ENCODE data around the gene AK2. TPM values are rescaled to one million over a fixed set of nuclear protein-coding genes. Genes with fewer than 3 reads are reported as not detected.

Gene AK2
- total RNA-seq, 1 experiment from 2014 or later = 390 TPM

DNA sequence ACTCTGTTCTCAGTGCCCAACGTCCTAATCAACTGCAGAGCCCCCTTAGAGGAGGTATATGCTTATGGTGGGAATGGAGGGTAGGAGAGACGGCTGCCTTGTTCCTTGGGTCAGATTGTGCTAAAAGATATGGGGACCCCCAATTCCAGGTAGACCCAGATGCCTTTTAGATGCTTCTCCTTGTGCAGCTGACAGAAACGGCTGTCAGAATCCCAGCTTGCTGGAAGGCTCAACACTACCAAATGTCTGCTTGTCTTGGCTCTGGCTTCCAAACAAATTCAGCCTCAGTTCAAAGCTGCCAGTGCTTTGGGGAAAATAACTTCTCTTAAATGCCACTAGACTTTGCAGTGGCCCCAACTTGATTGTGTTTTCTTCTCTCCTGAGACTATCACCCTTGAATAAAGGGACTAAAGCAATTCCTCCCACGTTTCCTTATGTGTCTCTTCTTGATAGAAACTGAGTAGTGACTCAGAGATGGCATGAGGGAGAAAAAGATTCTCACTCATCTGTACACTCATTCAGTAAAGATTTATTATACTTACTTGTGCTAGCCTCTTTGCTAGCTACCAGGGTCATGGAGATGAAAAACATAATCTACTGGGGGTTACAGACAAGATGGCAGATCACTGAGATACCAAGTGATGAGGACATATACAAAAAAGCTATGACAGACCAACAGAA lies 68.7 kb downstream of the AK2 start:
- ChIA-PET CTCF (interaction anchor here (0.5 to 1.9 kb wide), 7 partner anchors 9 to 82 kb away, joined by 3 to 14 read pairs (median 3); no protein-coding TSS in a partner anchor), POLR2A (interaction anchor here (1.0 to 13.8 kb wide), 3 partner anchors 13 to 39 kb away, joined by 3 to 255 read pairs (median 3); no protein-coding TSS in a partner anchor)
- DNase-seq (ENCODE audit: unreplicated experiment) = no peak
- BruUV-seq (replicated peaks) = no TSS peak
- no peak overlapping the region for H3K4me3 Mint-ChIP-seq (ENCODE audit: unreplicated experiment)
- no peaks in the 10 kb centered on the region for H3K27me3 Mint-ChIP-seq (ENCODE audit: insufficient read depth, unreplicated experiment)
- no peaks in the 10 kb centered on the region for H3K36me3 Mint-ChIP-seq (ENCODE audit: insufficient read depth, unreplicated experiment)
- H3K4me1 Mint-ChIP-seq (ENCODE audit: insufficient read depth, unreplicated experiment) = peaks cover 16% of the 10 kb centered on the region
- TF ChIP-seq, protein P1, sequence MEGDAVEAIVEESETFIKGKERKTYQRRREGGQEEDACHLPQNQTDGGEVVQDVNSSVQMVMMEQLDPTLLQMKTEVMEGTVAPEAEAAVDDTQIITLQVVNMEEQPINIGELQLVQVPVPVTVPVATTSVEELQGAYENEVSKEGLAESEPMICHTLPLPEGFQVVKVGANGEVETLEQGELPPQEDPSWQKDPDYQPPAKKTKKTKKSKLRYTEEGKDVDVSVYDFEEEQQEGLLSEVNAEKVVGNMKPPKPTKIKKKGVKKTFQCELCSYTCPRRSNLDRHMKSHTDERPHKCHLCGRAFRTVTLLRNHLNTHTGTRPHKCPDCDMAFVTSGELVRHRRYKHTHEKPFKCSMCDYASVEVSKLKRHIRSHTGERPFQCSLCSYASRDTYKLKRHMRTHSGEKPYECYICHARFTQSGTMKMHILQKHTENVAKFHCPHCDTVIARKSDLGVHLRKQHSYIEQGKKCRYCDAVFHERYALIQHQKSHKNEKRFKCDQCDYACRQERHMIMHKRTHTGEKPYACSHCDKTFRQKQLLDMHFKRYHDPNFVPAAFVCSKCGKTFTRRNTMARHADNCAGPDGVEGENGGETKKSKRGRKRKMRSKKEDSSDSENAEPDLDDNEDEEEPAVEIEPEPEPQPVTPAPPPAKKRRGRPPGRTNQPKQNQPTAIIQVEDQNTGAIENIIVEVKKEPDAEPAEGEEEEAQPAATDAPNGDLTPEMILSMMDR (IDR thresholded peaks at IDR 0.05; ENCODE audit: unreplicated experiment) = no peak
- no peak overlapping the region for H3K27ac Mint-ChIP-seq (ENCODE audit: low read depth, unreplicated experiment)
- intact Hi-C loops (cut with micrococcal nuclease) = no loop called here
- no peaks in the 10 kb centered on the region for H3K9me3 Mint-ChIP-seq (ENCODE audit: unreplicated experiment)

DNA sequence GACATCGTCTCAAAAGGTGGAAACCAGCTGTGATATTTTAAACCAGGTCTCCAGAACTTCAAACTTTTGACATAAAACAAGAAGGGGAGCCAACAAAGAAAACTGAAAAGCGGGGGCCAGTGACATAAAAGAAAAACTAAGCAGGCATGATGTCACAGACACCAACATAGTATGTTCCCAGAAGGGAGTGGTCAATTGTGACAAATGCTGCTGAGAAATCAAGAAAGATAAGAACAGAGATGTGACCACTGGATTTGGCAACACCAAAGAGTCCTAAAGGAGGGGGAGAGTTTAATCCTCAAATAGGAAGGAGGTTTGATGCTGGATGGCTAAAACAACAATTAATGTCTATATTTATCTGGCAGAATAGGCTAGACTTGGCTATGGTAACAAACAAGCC lies 69.8 kb downstream of the AK2 start:
- Mint-ChIP-seq H3K9me3 (ENCODE audit: unreplicated experiment) (no peaks in the 10 kb centered on the region), H3K4me1 (ENCODE audit: insufficient read depth, unreplicated experiment) (peaks cover 17% of the 10 kb centered on the region), H3K36me3 (ENCODE audit: insufficient read depth, unreplicated experiment) (no peaks in the 10 kb centered on the region), H3K4me3 (ENCODE audit: unreplicated experiment) (no peak overlapping the region), H3K27ac (ENCODE audit: low read depth, unreplicated experiment) (no peak overlapping the region), H3K27me3 (ENCODE audit: insufficient read depth, unreplicated experiment) (no peaks in the 10 kb centered on the region)
- intact Hi-C loops (cut with micrococcal nuclease) = no loop called here
- TF ChIP-seq, protein P1 (IDR thresholded peaks at IDR 0.05; ENCODE audit: unreplicated experiment) = no peak
- BruUV-seq (replicated peaks) = no TSS peak
- DNase-seq (ENCODE audit: unreplicated experiment) = no peak
- ChIA-PET POLR2A (interaction anchor here (6.9 to 13.8 kb wide), 2 partner anchors 22 to 40 kb away, joined by 125 to 255 read pairs; no protein-coding TSS in a partner anchor), CTCF (interaction anchor here (0.7 kb wide), 1 partner anchor 40 kb away, joined by 3 read pairs; no protein-coding TSS in a partner anchor)

DNA sequence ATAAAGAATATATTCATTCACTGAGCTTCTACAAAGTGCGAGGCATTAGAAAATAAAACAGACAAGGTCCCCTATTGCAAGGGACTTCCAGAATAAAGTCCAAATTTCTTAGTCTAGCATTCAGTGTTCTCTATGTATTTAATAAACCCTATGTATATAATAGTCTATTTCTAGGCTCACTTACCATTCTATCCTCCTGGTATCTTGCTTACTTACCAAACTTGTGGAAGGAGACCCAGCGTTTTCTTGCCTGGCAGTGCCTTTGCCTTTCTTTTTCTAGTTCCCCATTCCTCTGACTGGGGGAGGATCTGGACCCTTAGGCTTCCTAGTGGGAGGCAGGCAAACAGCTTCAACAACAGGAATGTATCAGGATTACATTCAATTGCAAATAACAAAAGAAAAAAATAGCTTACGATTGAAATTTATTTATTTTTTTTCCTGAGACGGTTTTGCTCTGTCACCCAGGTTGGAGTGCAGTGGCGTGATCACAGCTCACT lies 71.4 kb downstream of the AK2 start:
- H3K36me3 Mint-ChIP-seq (ENCODE audit: insufficient read depth, unreplicated experiment) = no peaks in the 10 kb centered on the region
- H3K9me3 Mint-ChIP-seq (ENCODE audit: unreplicated experiment) = no peaks in the 10 kb centered on the region
- H3K27ac Mint-ChIP-seq (ENCODE audit: low read depth, unreplicated experiment) = peak overlapping the region; percentile 59
- no peaks in the 10 kb centered on the region for H3K27me3 Mint-ChIP-seq (ENCODE audit: insufficient read depth, unreplicated experiment)
- peaks cover 28% of the 10 kb centered on the region for H3K4me1 Mint-ChIP-seq (ENCODE audit: insufficient read depth, unreplicated experiment)
- ChIA-PET POLR2A (interaction anchor here (0.5 to 13.8 kb wide), 22 partner anchors 9 to 606 kb away, joined by 3 to 255 read pairs (median 6); partner anchors contain the start of gene AK2), CTCF (interaction anchor here (0.7 to 2.7 kb wide), 6 partner anchors 10 to 42 kb away, joined by 3 to 10 read pairs (median 5); no protein-coding TSS in a partner anchor)
- intact Hi-C loops (cut with micrococcal nuclease) = no loop called here
- BruUV-seq (replicated peaks) = TSS peak; percentile 93
- peak overlapping the region; percentile 84 for H3K4me3 Mint-ChIP-seq (ENCODE audit: unreplicated experiment)
- TF ChIP-seq, protein P1 (IDR thresholded peaks at IDR 0.05; ENCODE audit: unreplicated experiment) = no peak
- no peak for DNase-seq (ENCODE audit: unreplicated experiment)
